ENCODE measurements around the gene PHGDH.

PHGDH gene

GRCh38 chr1:119680193-119680592 is 31.5 kb upstream of the PHGDH start:
- Histone ChIP-seq H3K36me3 (replicated peaks; ENCODE audit: low read depth, low read length) (no peaks in the 10 kb centered on the region), H2AFZ (ENCODE audit: low read depth, low read length) (no peak overlapping the region), H3K79me2 (ENCODE audit: low read length) (no peaks in the 10 kb centered on the region), H3K27ac (ENCODE audit: low read length) (no peak overlapping the region), H3K4me3 (ENCODE audit: low read length) (no peak overlapping the region), H3K9me3 (ENCODE audit: insufficient read depth, low read length) (no peaks in the 10 kb centered on the region), H3K9ac (ENCODE audit: low read length) (no peak overlapping the region), H3K27me3 (ENCODE audit: low read depth, low read length) (peaks cover 15% of the 10 kb centered on the region; the same call in 1 of the 2 replicates), H4K20me1 (ENCODE audit: insufficient read depth, low read length) (no peaks in the 10 kb centered on the region), H3K4me2 (ENCODE audit: low read length) (no peak overlapping the region), H3K4me1 (ENCODE audit: low read length) (peaks cover 8% of the 10 kb centered on the region; the same call in 1 of the 2 replicates)
- TF ChIP-seq EZH2phosphoT487 (IDR thresholded peaks at IDR 0.05; ENCODE audit: low read depth) (no peak), CTCF (IDR thresholded peaks at IDR 0.05; ENCODE audit: low read depth, low read length) (no peak)

- TF ChIP-seq EZH2phosphoT487 (IDR thresholded peaks at IDR 0.05; ENCODE audit: low read depth) (no peak), CTCF (IDR thresholded peaks at IDR 0.05; ENCODE audit: low read depth, low read length) (no peak)
- H2AFZ ChIP-seq (ENCODE audit: low read depth, low read length), result no peak overlapping the region
- H3K4me1 ChIP-seq (ENCODE audit: low read length), result peaks cover 3% of the 10 kb centered on the region; the same call in 1 of the 2 replicates
- H3K9ac ChIP-seq (ENCODE audit: low read length), result no peak overlapping the region
- no peaks in the 10 kb centered on the region for H3K9me3 ChIP-seq (ENCODE audit: insufficient read depth, low read length)
- H3K27ac ChIP-seq (ENCODE audit: low read length), result no peak overlapping the region
- no peaks in the 10 kb centered on the region for H3K36me3 ChIP-seq (replicated peaks; ENCODE audit: low read depth, low read length)
- no peaks in the 10 kb centered on the region for H3K79me2 ChIP-seq (ENCODE audit: low read length)
- H4K20me1 ChIP-seq (ENCODE audit: insufficient read depth, low read length), result no peaks in the 10 kb centered on the region
- H3K4me3 ChIP-seq (ENCODE audit: low read length), result no peak overlapping the region
- no peak overlapping the region for H3K4me2 ChIP-seq (ENCODE audit: low read length)
- H3K27me3 ChIP-seq (ENCODE audit: low read depth, low read length), result peaks cover 15% of the 10 kb centered on the region; the same call in 1 of the 2 replicates
Measured at GRCh38 chr1:119680723-119681122, 31.0 kb upstream of the PHGDH start.

- no peak overlapping the region for H3K9ac ChIP-seq (ENCODE audit: low read length)
- no peaks in the 10 kb centered on the region for H3K36me3 ChIP-seq (replicated peaks; ENCODE audit: low read depth, low read length)
- H4K20me1 ChIP-seq (ENCODE audit: insufficient read depth, low read length), result no peaks in the 10 kb centered on the region
- no peak overlapping the region for H3K4me2 ChIP-seq (ENCODE audit: low read length)
- H3K9me3 ChIP-seq (ENCODE audit: insufficient read depth, low read length), result no peaks in the 10 kb centered on the region
- H3K4me1 ChIP-seq (ENCODE audit: low read length), result no peaks in the 10 kb centered on the region
- H2AFZ ChIP-seq (ENCODE audit: low read depth, low read length), result no peak overlapping the region
- TF ChIP-seq CTCF (IDR thresholded peaks at IDR 0.05; ENCODE audit: low read depth, low read length) (no peak), EZH2phosphoT487 (IDR thresholded peaks at IDR 0.05; ENCODE audit: low read depth) (no peak)
- H3K27me3 ChIP-seq (ENCODE audit: low read depth, low read length), result peaks cover 15% of the 10 kb centered on the region; the same call in 1 of the 2 replicates
- H3K27ac ChIP-seq (ENCODE audit: low read length), result no peak overlapping the region
- no peaks in the 10 kb centered on the region for H3K79me2 ChIP-seq (ENCODE audit: low read length)
- no peak overlapping the region for H3K4me3 ChIP-seq (ENCODE audit: low read length)
Measured at GRCh38 chr1:119681560-119681959, 30.2 kb upstream of the PHGDH start.

- TF ChIP-seq CTCF (IDR thresholded peaks at IDR 0.05; ENCODE audit: low read depth, low read length) (no peak), EZH2phosphoT487 (IDR thresholded peaks at IDR 0.05; ENCODE audit: low read depth) (no peak)
- Histone ChIP-seq H3K9ac (ENCODE audit: low read length) (no peak overlapping the region), H3K9me3 (ENCODE audit: insufficient read depth, low read length) (no peaks in the 10 kb centered on the region)
Measured at GRCh38 chr1:119682141-119682540, 29.6 kb upstream of the PHGDH start.

More at GRCh38 chr1:119682141-119682540, 29.6 kb upstream of the PHGDH start:
- H3K4me2 ChIP-seq (ENCODE audit: low read length), result no peak overlapping the region
- no peaks in the 10 kb centered on the region for H3K4me1 ChIP-seq (ENCODE audit: low read length)
- no peaks in the 10 kb centered on the region for H3K79me2 ChIP-seq (ENCODE audit: low read length)
- no peak overlapping the region for H3K4me3 ChIP-seq (ENCODE audit: low read length)
- H3K27me3 ChIP-seq (ENCODE audit: low read depth, low read length), result peaks cover 15% of the 10 kb centered on the region; the same call in 1 of the 2 replicates
- no peak overlapping the region for H3K27ac ChIP-seq (ENCODE audit: low read length)
- H4K20me1 ChIP-seq (ENCODE audit: insufficient read depth, low read length), result no peaks in the 10 kb centered on the region
- H3K36me3 ChIP-seq (replicated peaks; ENCODE audit: low read depth, low read length), result no peaks in the 10 kb centered on the region
- H2AFZ ChIP-seq (ENCODE audit: low read depth, low read length), result no peak overlapping the region

Measured in OCI-LY3 (cell line).